DMS153 treated with DMSO at 0.1 percent for 48 hours (cell line): ENCODE measurements around the gene TIMM44.

ENCODE experiments used
- DNase-seq: peaks from one replicate; lab custom pipeline; 2025; ENCODE audit not compliant: unreplicated experiment; lab: John Stamatoyannopoulos, UW

Gene TIMM44

DNA sequence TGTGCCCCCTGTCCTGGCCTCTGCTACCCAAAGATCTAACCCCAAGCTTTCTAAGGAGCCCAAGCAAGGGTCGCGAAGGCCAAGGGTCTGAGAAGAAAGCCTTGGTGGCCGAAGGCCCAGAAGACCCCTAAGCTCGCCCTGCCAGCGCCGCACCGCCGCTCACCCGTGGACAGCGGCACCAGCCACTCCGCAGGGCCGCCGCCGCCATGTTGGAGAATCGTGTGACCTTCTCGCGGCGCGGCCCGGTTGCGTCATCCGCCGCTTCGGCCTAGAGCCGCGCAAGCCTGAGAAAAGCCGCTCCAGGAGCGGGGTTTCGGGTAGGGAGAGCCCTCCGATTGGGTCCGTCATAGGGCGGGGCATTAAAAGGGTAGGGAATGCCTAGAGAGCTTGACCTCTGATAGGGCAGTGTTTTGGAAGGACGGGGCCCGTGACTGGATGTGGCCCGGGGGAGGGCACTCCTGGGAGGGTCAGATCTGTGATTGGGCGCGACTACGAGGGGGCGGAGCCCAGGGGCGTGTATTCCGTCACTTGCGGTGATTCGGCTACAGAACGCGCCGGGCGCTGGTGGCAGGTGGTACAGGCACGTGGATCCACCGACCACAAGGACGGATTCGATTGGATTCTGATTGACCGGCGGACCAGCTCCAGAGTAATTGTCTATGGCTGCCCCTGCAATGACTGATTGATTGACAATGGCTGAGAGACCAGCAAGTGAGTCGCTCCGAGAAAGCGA, at the start of gene TIMM44:
TSS of gene TIMM44 (minus strand) at position 223 of the 733 bp plus-strand sequence. CDS start at position 208, 15 bp downstream.
- DNase-seq, result peak; percentile 95

DNA sequence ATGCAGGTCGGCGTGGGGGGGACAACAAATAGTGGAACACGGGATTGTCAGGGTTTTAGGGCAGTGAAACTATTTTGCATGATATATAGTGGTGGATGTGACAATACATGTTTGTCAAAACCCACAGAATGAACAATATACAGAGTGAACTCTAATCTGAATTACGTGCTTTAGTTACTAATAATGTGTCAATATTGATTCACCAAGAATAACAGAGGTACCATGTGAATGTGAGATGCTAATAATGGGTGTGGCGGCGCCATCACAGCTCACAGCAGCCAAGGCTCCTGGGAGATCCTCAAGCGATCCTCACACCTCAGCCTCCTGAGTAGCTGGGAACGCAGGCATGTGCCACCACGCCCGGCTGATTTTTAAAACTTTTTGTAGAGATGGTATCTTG, 49.1 kb upstream of the TIMM44 start:
- DNase-seq, result no peak

GRCh38 chr19:7989071-7989575, 45.7 kb upstream of the TIMM44 start:
- DNase-seq, result no peak

- no peak for DNase-seq
Measured at GRCh38 chr19:7988307-7988706, 44.8 kb upstream of the TIMM44 start.

DNA sequence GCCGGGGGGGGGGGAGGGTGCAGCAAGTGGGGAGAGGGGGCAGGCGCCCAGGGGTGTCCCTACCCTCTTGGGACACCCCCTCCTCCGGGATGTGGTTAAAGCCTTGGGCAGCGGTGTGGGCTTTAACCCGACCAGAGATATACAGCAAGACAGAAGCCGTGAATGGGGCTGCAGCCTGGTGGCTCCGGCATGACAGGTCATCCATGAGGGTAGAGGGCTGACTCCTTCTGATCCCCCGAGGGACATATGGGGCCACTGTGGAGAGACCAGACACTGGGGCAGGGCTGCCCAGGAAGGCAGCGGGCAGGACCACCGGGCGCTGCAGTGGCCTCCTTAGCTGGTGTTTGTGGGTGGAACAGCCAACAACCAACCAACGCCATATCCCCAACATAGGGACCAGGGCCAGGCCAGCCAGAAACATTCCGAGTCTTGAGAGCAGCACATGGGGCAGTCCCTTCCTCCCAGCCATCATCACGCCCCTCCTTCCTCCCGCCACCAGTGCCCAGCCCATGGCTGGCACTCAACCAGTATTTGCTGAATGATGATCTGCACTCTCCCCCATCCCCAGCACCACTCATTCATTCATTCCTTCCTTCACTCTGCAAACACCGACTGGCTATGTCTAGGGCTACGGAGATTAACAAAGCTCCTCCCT, 43.8 kb upstream of the TIMM44 start:
- DNase-seq, result no peak

GRCh38 chr19:7986321-7987113, 43.1 kb upstream of the TIMM44 start:
- DNase-seq, result no peak

- DNase-seq, result no peak
Measured at GRCh38 chr19:7985481-7985911, 42.0 kb upstream of the TIMM44 start.

GRCh38 chr19:7983995-7984837, 40.8 kb upstream of the TIMM44 start:
- DNase-seq, result no peak

DNA sequence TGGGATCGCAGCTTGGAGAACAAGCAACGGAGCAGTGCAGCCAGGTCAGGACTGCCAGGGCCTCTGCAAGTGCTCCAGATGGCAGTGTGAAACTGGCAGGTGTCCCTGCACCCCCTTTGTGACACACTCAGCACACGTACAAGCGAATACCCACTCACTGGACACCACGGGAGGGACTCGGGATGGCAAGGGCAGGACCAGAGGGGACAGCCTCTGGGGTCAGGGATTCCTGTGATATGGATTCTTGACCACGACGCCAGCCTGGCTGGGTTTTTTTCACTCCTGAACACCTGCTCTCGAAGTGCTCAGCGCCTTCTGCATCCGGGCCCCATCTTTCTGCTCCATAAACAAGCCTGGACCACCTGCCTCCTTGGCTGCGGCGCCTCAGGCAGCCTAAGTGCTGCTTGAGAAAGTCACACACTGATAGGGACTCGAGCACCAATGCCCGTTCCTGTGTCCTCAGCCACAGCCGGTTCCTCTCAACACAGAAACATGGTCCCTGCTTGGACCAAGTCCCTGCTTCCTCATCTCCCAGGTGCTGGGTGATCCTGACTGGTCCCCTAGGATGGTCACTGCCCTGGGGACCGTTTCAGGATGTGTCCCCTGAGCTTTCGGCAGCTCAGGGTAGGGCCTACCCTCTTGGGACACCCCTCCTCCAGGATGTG, 40.0 kb upstream of the TIMM44 start:
- no peak for DNase-seq

- no peak for DNase-seq
Measured at GRCh38 chr19:7982651-7983099, 39.2 kb upstream of the TIMM44 start.

GRCh38 chr19:7982103-7982502, 38.6 kb upstream of the TIMM44 start:
- DNase-seq, result no peak

GRCh38 chr19:7981661-7982060, 38.2 kb upstream of the TIMM44 start:
- DNase-seq, result no peak

GRCh38 chr19:7981199-7981598, 37.7 kb upstream of the TIMM44 start:
- no peak for DNase-seq

GRCh38 chr19:7980635-7981121, 37.2 kb upstream of the TIMM44 start:
- DNase-seq, result no peak

GRCh38 chr19:7980168-7980567, 36.7 kb upstream of the TIMM44 start:
- no peak for DNase-seq

- DNase-seq, result no peak
Measured at GRCh38 chr19:7979559-7979958, 36.1 kb upstream of the TIMM44 start.

DNA sequence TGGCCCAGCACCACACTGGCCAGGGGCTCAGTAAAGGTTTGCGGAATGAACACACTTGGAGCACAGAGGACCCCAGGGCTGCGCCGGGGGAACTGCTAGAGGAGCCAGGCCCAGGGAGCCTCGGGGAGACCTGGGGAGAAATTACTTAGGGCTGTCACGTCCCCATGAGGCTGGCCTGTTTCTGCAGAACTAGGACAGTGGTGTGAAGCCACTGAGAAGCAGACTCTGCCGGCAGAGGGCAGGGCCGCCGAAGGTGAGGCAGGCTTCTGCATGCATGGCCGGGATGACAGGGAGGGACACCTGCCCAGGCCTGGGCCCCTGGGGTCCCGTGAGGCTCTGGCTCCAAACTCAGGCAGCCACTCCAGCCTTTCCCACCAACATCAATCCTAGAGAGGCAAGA, 35.5 kb upstream of the TIMM44 start:
- no peak for DNase-seq

DNA sequence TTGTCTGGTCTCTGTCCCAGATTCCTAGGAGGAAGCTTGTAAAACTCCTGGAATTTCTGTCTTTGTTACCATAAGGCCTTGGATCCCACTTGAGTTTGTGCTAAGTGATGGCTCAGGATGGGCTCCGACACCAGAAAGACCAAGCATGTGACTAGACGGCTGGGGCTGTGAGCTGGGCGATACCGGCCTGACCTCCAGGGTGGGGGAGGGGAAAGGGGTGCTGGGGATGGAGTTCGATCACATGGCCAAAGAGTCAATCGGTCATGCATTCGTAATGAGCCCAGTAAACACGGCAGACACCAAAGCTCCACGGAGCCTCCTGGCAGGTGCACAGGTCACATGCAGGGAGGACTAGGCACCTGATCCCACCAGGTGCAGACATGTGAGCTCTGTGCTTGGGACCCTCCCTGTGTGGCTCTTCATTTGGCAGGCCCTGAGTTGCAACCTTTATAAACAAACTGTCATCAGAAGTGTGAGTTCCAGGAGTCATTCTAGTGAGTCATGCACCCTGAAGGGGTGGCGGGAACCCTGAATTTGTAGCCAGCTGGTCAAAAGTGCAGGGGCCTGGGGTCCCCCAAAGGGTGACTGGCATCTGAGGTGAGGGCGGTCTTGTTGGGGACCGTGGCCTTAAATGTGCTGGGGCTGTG, 34.8 kb upstream of the TIMM44 start:
- no peak for DNase-seq

GRCh38 chr19:7977723-7978040, 34.2 kb upstream of the TIMM44 start:
- DNase-seq, result no peak
